ENCODE measurements around the gene TJP3. TPM values are rescaled to one million over a fixed set of nuclear protein-coding genes. Genes with fewer than 3 reads are reported as not detected.

Gene TJP3
- polyA plus RNA-seq, 1 donor from 2014 or later, result 0.15 TPM

- H3K27ac ChIP-seq (ENCODE audit: low read length), result no peak overlapping the region
- no peak overlapping the region for H3K9ac ChIP-seq (ENCODE audit: low read length)
- H3F3A ChIP-seq (ENCODE audit: insufficient read depth, low read length, poor library complexity, severe bottlenecking), result no peaks in the 10 kb centered on the region
- no peak overlapping the region for H2AFZ ChIP-seq (ENCODE audit: low read depth, low read length)
- no peak overlapping the region for H3K4me2 ChIP-seq (ENCODE audit: low read length)
- H3K9me3 ChIP-seq (ENCODE audit: low read length), result no peaks in the 10 kb centered on the region
- no peak overlapping the region for H3K4me3 ChIP-seq (ENCODE audit: low read length)
- no peak for TF ChIP-seq SMC3 (conservative IDR thresholded peaks at IDR 0.05; ENCODE audit: poor library complexity)
- H3K36me3 ChIP-seq (ENCODE audit: insufficient read depth, low read length), result no peaks in the 10 kb centered on the region
- H3K79me2 ChIP-seq (replicated peaks; ENCODE audit: insufficient read depth, low read length), result no peaks in the 10 kb centered on the region
- H3K27me3 ChIP-seq (ENCODE audit: insufficient read depth, low read depth, low read length), result no peaks in the 10 kb centered on the region
- H4K20me1 ChIP-seq (ENCODE audit: insufficient read depth), result no peaks in the 10 kb centered on the region
- no peaks in the 10 kb centered on the region for H3K9me2 ChIP-seq (ENCODE audit: insufficient read depth, low read length)
Measured at GRCh38 chr19:3768015-3768747, 60.0 kb downstream of the TJP3 start.

DNA sequence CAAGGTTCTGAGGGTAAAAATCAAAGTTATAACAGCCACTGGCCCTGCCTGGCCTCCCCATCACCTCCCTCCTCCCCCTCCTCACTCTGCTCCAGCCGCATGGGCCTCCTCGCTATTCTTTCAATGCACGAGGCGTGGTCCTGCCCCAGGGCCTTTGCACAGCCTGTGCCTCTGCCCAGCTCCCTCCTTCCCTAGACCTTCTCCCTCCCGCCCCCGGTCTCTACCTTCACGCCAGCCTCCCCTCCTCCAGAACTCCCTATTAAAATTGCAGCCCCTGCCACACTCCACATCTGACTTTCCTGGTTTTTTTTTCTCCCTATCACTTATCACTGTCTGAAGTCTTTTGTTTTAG is 60.5 kb downstream of the TJP3 start:
- H3K9ac ChIP-seq (ENCODE audit: low read length), result no peak overlapping the region
- no peaks in the 10 kb centered on the region for H3K9me3 ChIP-seq (ENCODE audit: low read length)
- H3K36me3 ChIP-seq (ENCODE audit: insufficient read depth, low read length), result no peaks in the 10 kb centered on the region
- H3K79me2 ChIP-seq (replicated peaks; ENCODE audit: insufficient read depth, low read length), result no peaks in the 10 kb centered on the region
- no peaks in the 10 kb centered on the region for H3F3A ChIP-seq (ENCODE audit: insufficient read depth, low read length, poor library complexity, severe bottlenecking)
- no peak overlapping the region for H3K4me2 ChIP-seq (ENCODE audit: low read length)
- no peaks in the 10 kb centered on the region for H4K20me1 ChIP-seq (ENCODE audit: insufficient read depth)
- H3K4me3 ChIP-seq (ENCODE audit: low read length), result no peak overlapping the region
- no peaks in the 10 kb centered on the region for H3K9me2 ChIP-seq (ENCODE audit: insufficient read depth, low read length)
- no peak overlapping the region for H3K27ac ChIP-seq (ENCODE audit: low read length)
- H3K27me3 ChIP-seq (ENCODE audit: insufficient read depth, low read depth, low read length), result no peaks in the 10 kb centered on the region
- no peak overlapping the region for H2AFZ ChIP-seq (ENCODE audit: low read depth, low read length)
- TF ChIP-seq EP300 (conservative IDR thresholded peaks at IDR 0.05; ENCODE audit: poor library complexity, severe bottlenecking) (no peak), EZH2 (IDR thresholded peaks at IDR 0.05; ENCODE audit: borderline replicate concordance, insufficient read depth, low read length, poor library complexity, severe bottlenecking) (no peak), TAF1 (IDR thresholded peaks at IDR 0.05; ENCODE audit: low read depth) (no peak), POLR2AphosphoS5 (IDR thresholded peaks at IDR 0.05) (no peak), SMC3 (conservative IDR thresholded peaks at IDR 0.05; ENCODE audit: poor library complexity) (no peak), RAD21 (conservative IDR thresholded peaks at IDR 0.05) (no peak)
- TF ChIP-seq, protein P1, sequence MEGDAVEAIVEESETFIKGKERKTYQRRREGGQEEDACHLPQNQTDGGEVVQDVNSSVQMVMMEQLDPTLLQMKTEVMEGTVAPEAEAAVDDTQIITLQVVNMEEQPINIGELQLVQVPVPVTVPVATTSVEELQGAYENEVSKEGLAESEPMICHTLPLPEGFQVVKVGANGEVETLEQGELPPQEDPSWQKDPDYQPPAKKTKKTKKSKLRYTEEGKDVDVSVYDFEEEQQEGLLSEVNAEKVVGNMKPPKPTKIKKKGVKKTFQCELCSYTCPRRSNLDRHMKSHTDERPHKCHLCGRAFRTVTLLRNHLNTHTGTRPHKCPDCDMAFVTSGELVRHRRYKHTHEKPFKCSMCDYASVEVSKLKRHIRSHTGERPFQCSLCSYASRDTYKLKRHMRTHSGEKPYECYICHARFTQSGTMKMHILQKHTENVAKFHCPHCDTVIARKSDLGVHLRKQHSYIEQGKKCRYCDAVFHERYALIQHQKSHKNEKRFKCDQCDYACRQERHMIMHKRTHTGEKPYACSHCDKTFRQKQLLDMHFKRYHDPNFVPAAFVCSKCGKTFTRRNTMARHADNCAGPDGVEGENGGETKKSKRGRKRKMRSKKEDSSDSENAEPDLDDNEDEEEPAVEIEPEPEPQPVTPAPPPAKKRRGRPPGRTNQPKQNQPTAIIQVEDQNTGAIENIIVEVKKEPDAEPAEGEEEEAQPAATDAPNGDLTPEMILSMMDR (IDR thresholded peaks at IDR 0.05; ENCODE audit: poor library complexity, severe bottlenecking), result no peak
- TF ChIP-seq, protein P2, sequence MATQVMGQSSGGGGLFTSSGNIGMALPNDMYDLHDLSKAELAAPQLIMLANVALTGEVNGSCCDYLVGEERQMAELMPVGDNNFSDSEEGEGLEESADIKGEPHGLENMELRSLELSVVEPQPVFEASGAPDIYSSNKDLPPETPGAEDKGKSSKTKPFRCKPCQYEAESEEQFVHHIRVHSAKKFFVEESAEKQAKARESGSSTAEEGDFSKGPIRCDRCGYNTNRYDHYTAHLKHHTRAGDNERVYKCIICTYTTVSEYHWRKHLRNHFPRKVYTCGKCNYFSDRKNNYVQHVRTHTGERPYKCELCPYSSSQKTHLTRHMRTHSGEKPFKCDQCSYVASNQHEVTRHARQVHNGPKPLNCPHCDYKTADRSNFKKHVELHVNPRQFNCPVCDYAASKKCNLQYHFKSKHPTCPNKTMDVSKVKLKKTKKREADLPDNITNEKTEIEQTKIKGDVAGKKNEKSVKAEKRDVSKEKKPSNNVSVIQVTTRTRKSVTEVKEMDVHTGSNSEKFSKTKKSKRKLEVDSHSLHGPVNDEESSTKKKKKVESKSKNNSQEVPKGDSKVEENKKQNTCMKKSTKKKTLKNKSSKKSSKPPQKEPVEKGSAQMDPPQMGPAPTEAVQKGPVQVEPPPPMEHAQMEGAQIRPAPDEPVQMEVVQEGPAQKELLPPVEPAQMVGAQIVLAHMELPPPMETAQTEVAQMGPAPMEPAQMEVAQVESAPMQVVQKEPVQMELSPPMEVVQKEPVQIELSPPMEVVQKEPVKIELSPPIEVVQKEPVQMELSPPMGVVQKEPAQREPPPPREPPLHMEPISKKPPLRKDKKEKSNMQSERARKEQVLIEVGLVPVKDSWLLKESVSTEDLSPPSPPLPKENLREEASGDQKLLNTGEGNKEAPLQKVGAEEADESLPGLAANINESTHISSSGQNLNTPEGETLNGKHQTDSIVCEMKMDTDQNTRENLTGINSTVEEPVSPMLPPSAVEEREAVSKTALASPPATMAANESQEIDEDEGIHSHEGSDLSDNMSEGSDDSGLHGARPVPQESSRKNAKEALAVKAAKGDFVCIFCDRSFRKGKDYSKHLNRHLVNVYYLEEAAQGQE (IDR thresholded peaks at IDR 0.05; ENCODE audit: borderline replicate concordance), result no peak

DNA sequence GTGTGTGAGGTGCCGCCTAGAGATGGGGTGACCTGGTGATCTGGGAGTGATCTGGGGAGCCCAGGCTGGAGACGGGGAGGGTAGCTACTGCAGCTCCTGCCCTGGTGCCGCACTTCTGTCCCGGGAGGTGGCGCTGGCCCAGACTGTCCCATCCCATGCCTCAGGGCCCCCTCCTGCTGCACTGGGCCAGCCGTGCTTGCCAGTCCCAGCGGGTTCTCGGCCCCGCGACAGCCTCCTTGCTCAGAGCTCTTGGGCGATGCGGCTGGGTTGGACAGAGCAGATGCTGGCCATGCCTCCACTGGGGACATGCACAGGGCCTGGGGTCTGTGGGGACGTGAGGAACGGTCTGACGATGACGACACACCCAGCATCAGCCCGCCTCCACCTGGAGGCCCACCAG is 61.3 kb downstream of the TJP3 start:
- Histone ChIP-seq H4K20me1 (ENCODE audit: insufficient read depth) (no peaks in the 10 kb centered on the region), H3K4me3 (ENCODE audit: low read length) (no peak overlapping the region), H3F3A (ENCODE audit: insufficient read depth, low read length, poor library complexity, severe bottlenecking) (no peaks in the 10 kb centered on the region), H3K9me2 (ENCODE audit: insufficient read depth, low read length) (no peaks in the 10 kb centered on the region), H3K36me3 (ENCODE audit: insufficient read depth, low read length) (no peaks in the 10 kb centered on the region), H3K27ac (ENCODE audit: low read length) (no peak overlapping the region), H3K79me2 (replicated peaks; ENCODE audit: insufficient read depth, low read length) (no peaks in the 10 kb centered on the region), H3K4me2 (ENCODE audit: low read length) (no peak overlapping the region), H3K9me3 (ENCODE audit: low read length) (no peaks in the 10 kb centered on the region), H2AFZ (ENCODE audit: low read depth, low read length) (no peak overlapping the region), H3K9ac (ENCODE audit: low read length) (no peak overlapping the region), H3K27me3 (ENCODE audit: insufficient read depth, low read depth, low read length) (no peaks in the 10 kb centered on the region)
- TF ChIP-seq EZH2 (IDR thresholded peaks at IDR 0.05; ENCODE audit: borderline replicate concordance, insufficient read depth, low read length, poor library complexity, severe bottlenecking) (no peak), TAF1 (IDR thresholded peaks at IDR 0.05; ENCODE audit: low read depth) (no peak), MXI1 (conservative IDR thresholded peaks at IDR 0.05; ENCODE audit: poor library complexity, severe bottlenecking) (no peak), SMC3 (conservative IDR thresholded peaks at IDR 0.05; ENCODE audit: poor library complexity) (no peak), EP300 (conservative IDR thresholded peaks at IDR 0.05; ENCODE audit: poor library complexity, severe bottlenecking) (no peak), POLR2AphosphoS5 (IDR thresholded peaks at IDR 0.05) (no peak), RAD21 (conservative IDR thresholded peaks at IDR 0.05) (no peak)
- TF ChIP-seq, protein P1 (IDR thresholded peaks at IDR 0.05; ENCODE audit: poor library complexity, severe bottlenecking), result no peak
- TF ChIP-seq, protein P2 (IDR thresholded peaks at IDR 0.05; ENCODE audit: borderline replicate concordance), result no peak

All from neural cell (in vitro differentiated cells).